CD4-positive, alpha-beta T cell (primary cell): ENCODE data around the gene NNMT. TPM values are rescaled to one million over a fixed set of nuclear protein-coding genes. Genes with fewer than 3 reads are reported as not detected.

ENCODE experiments used
- ATAC-seq: fragments of 200-7000 bp; cut with Tn5 transposase; one replicate; pipeline ENCODE4 v1.10.0; 2022; ENCODE audit warnings: mild to moderate bottlenecking; ENCODE audit not compliant: poor library complexity
- CTCF ChIA-PET: fragments of 350-600 bp; sonication (Branson Sonifier 250); formaldehyde crosslinking; loops from one replicate; lab custom pipeline; 2021; ENCODE audit warnings: antibody characterized with exemption, inconsistent platforms; lab: Charles Lee
- POLR2A ChIA-PET: fragments of 350-600 bp; sonication (Branson Sonifier 250); formaldehyde crosslinking; loops from one replicate; lab custom pipeline; 2021; ENCODE audit warnings: antibody characterized with exemption, inconsistent platforms; lab: Charles Lee
- DNase-seq, 14 experiments: peaks; one replicate each; pipeline ENCODE4 v3.0.0-alpha.2; 2013 to 2020; ENCODE audit warnings: mixed read lengths in 2 of 14
- H3K27ac ChIP-seq, 2 donors: one replicate each; pipeline versions ENCODE4 v1.5.1 to v1.7.0; 2013; ENCODE audit warnings: low read length in 2 of 2, low read depth in 1 of 2, mild to moderate bottlenecking in 1 of 2
- H3K27me3 ChIP-seq, 2 experiments: 1 replicate in 1 of 2; 2 replicates in 1 of 2; pipeline versions ENCODE4 v1.6.1 to v1.7.0; 2013; ENCODE audit warnings: low read length in 2 of 2, control low read depth in 1 of 2, mild to moderate bottlenecking in 1 of 2, moderate library complexity in 1 of 2; ENCODE audit not compliant: insufficient read depth in 2 of 2, control insufficient read depth in 1 of 2
- H3K36me3 ChIP-seq: one replicate; pipeline ENCODE4 v1.6.1; 2013; ENCODE audit warnings: low read length, control low read depth; ENCODE audit not compliant: insufficient read depth
- H3K4me1 ChIP-seq: one replicate; pipeline ENCODE4 v1.6.1; 2013; ENCODE audit warnings: low read length, control low read depth; ENCODE audit not compliant: insufficient read depth
- H3K4me3 ChIP-seq: one replicate; pipeline ENCODE4 v1.5.1; 2013; ENCODE audit warnings: mild to moderate bottlenecking, low read length, moderate library complexity
- H3K9me3 ChIP-seq, 2 experiments: 1 replicate in 1 of 2; 2 replicates in 1 of 2; pipeline versions ENCODE4 v1.6.1 to v1.7.0; 2013; ENCODE audit warnings: low read length in 2 of 2, mild to moderate bottlenecking in 2 of 2, control low read depth in 1 of 2, moderate library complexity in 1 of 2; ENCODE audit not compliant: control insufficient read depth in 1 of 2, insufficient read depth in 1 of 2
- H3K27ac Mint-ChIP-seq: one replicate; pipeline ENCODE4 v1.8.0; 2020; ENCODE audit warnings: mixed read lengths
- H3K27me3 Mint-ChIP-seq: one replicate; pipeline ENCODE4 v1.8.0; 2021; ENCODE audit warnings: mixed read lengths
- H3K36me3 Mint-ChIP-seq: one replicate; pipeline ENCODE4 v1.8.0; 2021; ENCODE audit warnings: low read depth, mixed read lengths
- H3K4me1 Mint-ChIP-seq: one replicate; pipeline ENCODE4 v1.8.0; 2021; ENCODE audit warnings: low read depth, mixed read lengths
- H3K4me3 Mint-ChIP-seq: one replicate; pipeline ENCODE4 v1.8.0; 2020; ENCODE audit warnings: mild to moderate bottlenecking, mixed read lengths
- H3K9me3 Mint-ChIP-seq: one replicate; pipeline ENCODE4 v1.8.0; 2020; ENCODE audit warnings: mixed read lengths
- CTCF ChIP-seq: fragments of 200-600 bp; IDR thresholded peaks from one replicate; pipeline ENCODE4 v1.8.0; 2022; ENCODE audit warnings: antibody characterized with exemption, mild to moderate bottlenecking
- intact Hi-C, 2 experiments: fragments of 100-400 bp; cut with DNase I in 1 of 2; cut with micrococcal nuclease in 1 of 2; formaldehyde crosslinking; loops; one replicate each; pipeline versions ENCODE4 v1.15.1 to v1.9.0; 2023 to 2025; cut with DNase I, micrococcal nuclease
- total RNA-seq, 174 experiments: library from RNA in 2 of 174; stranded (reverse) in 2 of 174; gene quantifications; one replicate each; pipeline ENCODE4 v1.2.3 and lab custom pipeline; 2021 to 2026

Gene NNMT
- total RNA-seq, 2 experiments from 2014 or later, result not detected

GRCh38 chr11:114279792-114280546 lies 16.2 kb upstream of the NNMT start:
- Mint-ChIP-seq H3K9me3 (no peaks in the 10 kb centered on the region), H3K4me3 (no peak overlapping the region), H3K4me1 (no peaks in the 10 kb centered on the region), H3K27ac (no peak overlapping the region), H3K36me3 (no peaks in the 10 kb centered on the region), H3K27me3 (peaks cover 40% of the 10 kb centered on the region)
- no peak for DNase-seq
- CTCF ChIA-PET, result interaction anchor here (2.6 kb wide), 1 partner anchor 19 kb away, joined by 8 read pairs; no protein-coding TSS in a partner anchor
- Histone ChIP-seq H3K27me3 (peaks cover 6 to 9% of the 10 kb centered on the region in 2 experiments), H3K4me3 (no peak overlapping the region), H3K27ac (no peak overlapping the region), H3K9me3 (peaks cover 0 to 3% of the 10 kb centered on the region in 2 experiments), H3K36me3 (no peaks in the 10 kb centered on the region), H3K4me1 (no peaks in the 10 kb centered on the region)
- intact Hi-C loops, result loop anchor here (5.0 kb wide), 2 partner anchors 482 to 1997 kb away; no protein-coding TSS in a partner anchor
- ATAC-seq, result no peak
- no peak for TF ChIP-seq CTCF
- POLR2A ChIA-PET, result no interaction called here

- Mint-ChIP-seq H3K36me3 (no peaks in the 10 kb centered on the region), H3K27me3 (peaks cover 32% of the 10 kb centered on the region), H3K4me1 (no peaks in the 10 kb centered on the region), H3K4me3 (no peak overlapping the region), H3K27ac (no peak overlapping the region), H3K9me3 (no peaks in the 10 kb centered on the region)
- Histone ChIP-seq H3K27me3 (peaks cover 0 to 6% of the 10 kb centered on the region in 2 experiments), H3K4me1 (no peaks in the 10 kb centered on the region), H3K9me3 (no peaks in the 10 kb centered on the region), H3K4me3 (no peak overlapping the region), H3K36me3 (no peaks in the 10 kb centered on the region), H3K27ac (no peak overlapping the region)
- intact Hi-C loops, result loop anchor here (5.0 kb wide), 2 partner anchors 482 to 1997 kb away; no protein-coding TSS in a partner anchor
- ChIA-PET CTCF (interaction anchor here (2.6 kb wide), 1 partner anchor 19 kb away, joined by 8 read pairs; no protein-coding TSS in a partner anchor), POLR2A (no interaction called here)
- DNase-seq (peak in 4 of 14 experiments; percentile 13 to 40 (median 26)), ATAC-seq (no peak)
- peak; percentile 14 for TF ChIP-seq CTCF
These were observed 15.5 kb upstream of the NNMT start for GRCh38 chr11:114280696-114281095.

GRCh38 chr11:114281388-114281956 lies 14.7 kb upstream of the NNMT start:
- no peak overlapping the region for H3K4me3 Mint-ChIP-seq
- H3K4me1 ChIP-seq, result no peaks in the 10 kb centered on the region
- CTCF ChIA-PET, result interaction anchor here (2.6 kb wide), 1 partner anchor 20 kb away, joined by 8 read pairs; no protein-coding TSS in a partner anchor
- TF ChIP-seq CTCF, result no peak
- ATAC-seq (no peak), DNase-seq (no peak)
- no peaks in the 10 kb centered on the region for H3K9me3 Mint-ChIP-seq
- H3K27me3 Mint-ChIP-seq, result peaks cover 28% of the 10 kb centered on the region
- no peaks in the 10 kb centered on the region for H3K4me1 Mint-ChIP-seq
- no peak overlapping the region for H3K27ac ChIP-seq
- H3K9me3 ChIP-seq, result no peaks in the 10 kb centered on the region
- POLR2A ChIA-PET, result interaction anchor here (0.6 kb wide), 1 partner anchor 406 kb away, joined by 3 read pairs; no protein-coding TSS in a partner anchor
- no peak overlapping the region for H3K4me3 ChIP-seq
- no peaks in the 10 kb centered on the region for H3K36me3 ChIP-seq
- intact Hi-C loops, result loop anchor here (5.0 kb wide), 2 partner anchors 481 to 1996 kb away; no protein-coding TSS in a partner anchor
- H3K27me3 ChIP-seq, result peaks cover 0 to 6% of the 10 kb centered on the region in 2 experiments
- no peaks in the 10 kb centered on the region for H3K36me3 Mint-ChIP-seq
- no peak overlapping the region for H3K27ac Mint-ChIP-seq
